H1 (cell line): Measurements from ENCODE around the gene TMEM121B. TPM values are rescaled to one million over a fixed set of nuclear protein-coding genes. Genes with fewer than 3 reads are reported as not detected.

Experiments
- CTCF ChIA-PET: fragments of 300-600 bp; sonication (Branson Sonifier 250); formaldehyde crosslinking; loops from one replicate; lab custom pipeline; 2021; ENCODE audit not compliant: partially characterized antibody; lab: Charles Lee
- POLR2A ChIA-PET: fragments of 300-600 bp; sonication (Branson Sonifier 250); formaldehyde crosslinking; loops from one replicate; lab custom pipeline; 2021; ENCODE audit warnings: inconsistent platforms; ENCODE audit not compliant: partially characterized antibody; lab: Charles Lee
- DNase-seq, 2 experiments: peaks; one replicate each; pipeline versions ENCODE4 v3.0.0 to v3.0.0-alpha.2; 2010 to 2022; ENCODE audit warnings: low spot score in 2 of 2, low read depth in 1 of 2, mixed read lengths in 1 of 2
- FAIRE-seq: peaks from 2 replicates; lab custom pipeline; 2011; peaks lifted over from hg19 to GRCh38; lab: Jason Lieb, UNC
- H2AFZ ChIP-seq: 2 replicates; pipeline ENCODE4 v1.8.1; 2012; ENCODE audit warnings: low read length, inconsistent platforms
- H2AK5ac ChIP-seq: 2 replicates; pipeline ENCODE4 v1.6.1; 2013; ENCODE audit warnings: low read depth, low read length
- H2BK120ac ChIP-seq: replicated peaks from 2 replicates; pipeline ENCODE3; 2013; ENCODE audit warnings: low read depth, low read length, inconsistent platforms
- H2BK12ac ChIP-seq: 2 replicates; pipeline ENCODE4 v1.6.1; 2013; ENCODE audit warnings: low read depth, low read length
- H2BK15ac ChIP-seq: 2 replicates; pipeline ENCODE4 v1.6.1; 2013; ENCODE audit warnings: low read length
- H2BK20ac ChIP-seq: 2 replicates; pipeline ENCODE4 v1.6.1; 2013; ENCODE audit warnings: low read length
- H2BK5ac ChIP-seq: 2 replicates; pipeline ENCODE4 v1.6.1; 2013; ENCODE audit warnings: low read depth, low read length
- H3K14ac ChIP-seq: 2 replicates; pipeline ENCODE4 v1.6.1; 2013; ENCODE audit warnings: inconsistent platforms; ENCODE audit not compliant: insufficient read length
- H3K18ac ChIP-seq: 2 replicates; pipeline ENCODE4 v1.6.1; 2013; ENCODE audit warnings: low read length; ENCODE audit errors: extremely low read depth
- H3K23ac ChIP-seq: 2 replicates; pipeline ENCODE4 v1.6.1; 2013; ENCODE audit warnings: inconsistent platforms; ENCODE audit not compliant: insufficient read length
- H3K23me2 ChIP-seq: 2 replicates; pipeline ENCODE4 v1.6.1; 2013; ENCODE audit warnings: low read depth, low read length
- H3K27ac ChIP-seq: 2 replicates; pipeline ENCODE4 v1.6.1; 2011; ENCODE audit warnings: low read depth, low read length, inconsistent platforms
- H3K27me3 ChIP-seq, 4 experiments: replicated peaks in 1 of 4; 1 replicate in 1 of 4; 2 replicates in 3 of 4; pipeline versions ENCODE4 v1.6.1 to v1.8.1; 2011 to 2013; ENCODE audit warnings: low read length in 3 of 4, mild to moderate bottlenecking in 3 of 4, inconsistent platforms in 2 of 4, mixed read lengths in 2 of 4, moderate library complexity in 1 of 4; ENCODE audit not compliant: control insufficient read depth in 3 of 4, insufficient read depth in 3 of 4; ENCODE audit errors: extremely low read depth in 1 of 4
- H3K36me3 ChIP-seq, 4 experiments: 2 replicates each; pipeline versions ENCODE4 v1.6.1 to v1.8.1; 2011 to 2013; ENCODE audit warnings: mild to moderate bottlenecking in 4 of 4, low read length in 3 of 4, moderate library complexity in 2 of 4, control low read depth in 1 of 4, inconsistent platforms in 1 of 4; ENCODE audit not compliant: insufficient read depth in 4 of 4, control insufficient read depth in 2 of 4
- H3K4ac ChIP-seq: replicated peaks from 2 replicates; pipeline ENCODE3; 2013; ENCODE audit warnings: low read length, low read depth, mixed read lengths, inconsistent platforms; ENCODE audit not compliant: insufficient read length
- H3K4me1 ChIP-seq, 4 experiments: replicated peaks in 1 of 4; 1 replicate in 1 of 4; 2 replicates in 3 of 4; pipeline versions ENCODE4 v1.6.1 to v1.8.1; 2011 to 2013; ENCODE audit warnings: low read length in 3 of 4, inconsistent platforms in 2 of 4, mixed read lengths in 1 of 4; ENCODE audit not compliant: insufficient read depth in 4 of 4, control insufficient read depth in 3 of 4
- H3K4me2 ChIP-seq, 2 experiments: 2 replicates each; pipeline versions ENCODE4 v1.6.1 to v1.8.1; 2011 to 2013; ENCODE audit warnings: low read depth in 2 of 2, low read length in 2 of 2, control low read depth in 1 of 2, inconsistent platforms in 1 of 2, mild to moderate bottlenecking in 1 of 2; ENCODE audit not compliant: insufficient read depth in 1 of 2
- H3K4me3 ChIP-seq, 4 experiments: fragments of 200-600, 300-600 bp in 1 of 4; sonication (generic), shearing (Covaris generic), sonication (Bioruptor Twin) in 1 of 4; 2 replicates each; pipeline versions ENCODE4 v1.5.1 to v1.8.1; 2011 to 2016; ENCODE audit warnings: low read length in 4 of 4, low read depth in 3 of 4, control low read depth in 2 of 4, inconsistent platforms in 2 of 4, mild to moderate bottlenecking in 2 of 4, mixed read lengths in 1 of 4, moderate library complexity in 1 of 4; ENCODE audit not compliant: insufficient read depth in 2 of 4; ENCODE audit errors: extremely low read depth in 1 of 4
- H3K56ac ChIP-seq: replicated peaks from 2 replicates; pipeline ENCODE3; 2013; ENCODE audit warnings: low read depth, mild to moderate bottlenecking, mixed read lengths, low read length, inconsistent platforms; ENCODE audit not compliant: insufficient read length
- H3K79me1 ChIP-seq: 2 replicates; pipeline ENCODE4 v1.6.1; 2013; ENCODE audit warnings: low read depth, low read length, control low read depth
- H3K79me2 ChIP-seq, 2 experiments: 2 replicates each; pipeline versions ENCODE4 v1.6.1 to v1.8.1; 2012 to 2013; ENCODE audit warnings: low read length in 2 of 2, mild to moderate bottlenecking in 2 of 2, inconsistent platforms in 1 of 2; ENCODE audit not compliant: insufficient read depth in 2 of 2, control insufficient read depth in 1 of 2
- H3K9ac ChIP-seq, 4 experiments: replicated peaks in 1 of 4; 1 replicate in 1 of 4; 2 replicates in 3 of 4; pipeline versions ENCODE4 v1.6.1 to v1.8.1; 2011 to 2013; ENCODE audit warnings: low read depth in 3 of 4, low read length in 3 of 4, control low read depth in 2 of 4, mild to moderate bottlenecking in 2 of 4, moderate library complexity in 2 of 4, inconsistent platforms in 1 of 4; ENCODE audit errors: extremely low read depth in 1 of 4
- H3K9me3 ChIP-seq, 2 experiments: 2 replicates each; pipeline versions ENCODE4 v1.6.1 to v1.8.1; 2012 to 2013; ENCODE audit warnings: mild to moderate bottlenecking in 2 of 2, moderate library complexity in 2 of 2, control low read depth in 1 of 2, inconsistent platforms in 1 of 2, low read depth in 1 of 2, low read length in 1 of 2, mixed read lengths in 1 of 2; ENCODE audit not compliant: insufficient read depth in 2 of 2
- H4K20me1 ChIP-seq, 2 experiments: replicated peaks in 1 of 2; 2 replicates each; pipeline versions ENCODE3 to v1.8.1; 2011 to 2013; ENCODE audit warnings: inconsistent platforms in 2 of 2, low read length in 2 of 2, mild to moderate bottlenecking in 1 of 2; ENCODE audit not compliant: insufficient read depth in 2 of 2, control insufficient read depth in 1 of 2
- H4K5ac ChIP-seq: 2 replicates; pipeline ENCODE4 v1.6.1; 2013; ENCODE audit warnings: low read length, low read depth, mixed read lengths, inconsistent platforms; ENCODE audit not compliant: insufficient read length
- H4K8ac ChIP-seq: 2 replicates; pipeline ENCODE4 v1.8.0; 2013; ENCODE audit warnings: mild to moderate bottlenecking, moderate library complexity, low read length, inconsistent platforms; ENCODE audit not compliant: insufficient read depth; ENCODE audit errors: extremely low read depth
- H4K91ac ChIP-seq: replicated peaks from 2 replicates; pipeline ENCODE3; 2013; ENCODE audit warnings: low read length, mixed read lengths, inconsistent platforms; ENCODE audit not compliant: insufficient read length
- CBX8 ChIP-seq: fragments of 300-800, 300-1000 bp; sonication (generic); IDR thresholded peaks from 2 replicates; pipeline ENCODE4 v1.7.1; 2016; ENCODE audit warnings: low read depth, low read length, borderline replicate concordance
- POU5F1 ChIP-seq: IDR thresholded peaks from 2 replicates; pipeline ENCODE4 v1.6.1; 2011; ENCODE audit warnings: low read depth, mild to moderate bottlenecking, low read length, moderate library complexity
- WGBS, 2 experiments: shearing (Covaris generic) in 1 of 2; methylation state at CpG; one replicate each; pipeline versions ENCODE4 v1.1.6 to v1.1.7; 2013 to 2015; ENCODE audit warnings: low lambda C conversion rate in 2 of 2, mixed read lengths in 2 of 2, inconsistent platforms in 1 of 2, low coverage in 1 of 2, missing lambda C conversion rate in 1 of 2; ENCODE audit not compliant: insufficient replicate concordance in 2 of 2, insufficient coverage in 1 of 2, insufficient read length in 1 of 2; ENCODE audit errors: extremely low coverage in 1 of 2, missing lambda C conversion rate in 1 of 2; 5-methylcytosine and 5-hydroxymethylcytosine counted together
- polyA plus RNA-seq, 7 experiments: library from polyadenylated mRNA; depleted of rRNA in 3 of 7; stranded (reverse) in 5 of 7; unstranded in 2 of 7; fragments of >200 nt in 5 of 7; fragments of 200-250 nt in 2 of 7; gene quantifications; 1 replicate in 5 of 7; 2 replicates in 1 of 7; 4 replicates in 1 of 7; pipeline versions ENCODE4 v1.2.1 to v1.2.3, GENCODE V29; 2011 to 2013; ENCODE audit warnings: missing spikeins in 2 of 7, mixed read lengths in 2 of 7
- total RNA-seq: library from RNA; stranded (reverse); fragmentation: NEBNext Ultra II Directional; extraction: Animal tissue kit (Norgen Biotek cat#: 25700); gene quantifications from 2 replicates; pipeline ENCODE4 v1.2.1, GENCODE V29; 2021

TMEM121B gene
- total and polyA plus RNA-seq, 2 of the 8 experiments (the other 6 are each of a cell fraction or from before 2014, with no cell fraction given) = 4.3 to 6.9 TPM

DNA sequence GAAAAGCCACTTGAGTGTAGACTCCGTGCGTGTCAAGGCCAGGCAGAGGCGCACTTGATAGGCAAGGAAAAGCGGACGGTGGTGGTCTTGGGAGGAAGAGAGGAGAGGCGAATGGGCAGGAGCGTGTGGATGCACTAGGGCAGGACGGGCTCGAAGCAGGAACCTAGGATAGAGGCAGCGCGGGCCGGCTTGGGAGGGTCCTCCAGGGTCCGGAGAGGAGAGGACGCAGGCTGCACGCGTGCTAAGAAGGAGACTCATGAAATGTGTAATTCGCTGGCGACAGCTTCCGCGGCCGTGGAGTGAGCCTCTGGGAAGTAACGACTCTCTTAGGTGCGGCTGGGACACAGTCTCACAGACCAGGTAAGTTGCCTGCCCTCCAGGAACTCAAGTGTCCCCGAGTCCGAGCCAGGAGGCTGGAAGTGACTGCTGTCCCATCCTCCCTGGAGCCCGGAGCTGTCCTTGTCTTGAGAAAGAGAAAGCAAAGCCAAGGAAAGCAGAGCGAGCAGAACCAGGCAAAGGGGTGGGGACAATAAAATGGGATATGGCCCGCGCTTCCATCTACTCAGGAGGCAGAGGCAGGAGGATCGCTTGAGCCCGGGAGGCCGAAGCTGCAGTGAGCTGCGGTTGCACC lies 37.2 kb downstream of the TMEM121B start:
- Histone ChIP-seq H3K79me1 (no peaks in the 10 kb centered on the region), H3K18ac (no peak overlapping the region), H2AK5ac (no peak overlapping the region), H4K91ac (no peak overlapping the region), H3K36me3 (no peaks in the 10 kb centered on the region), H4K5ac (no peak overlapping the region), H2BK20ac (no peak overlapping the region), H4K20me1 (peaks cover 2 to 7% of the 10 kb centered on the region in 2 experiments), H3K9ac (no peak overlapping the region), H3K27ac (no peak overlapping the region), H3K4me3 (peak overlapping the region in 3 of 4 experiments; percentile 36 to 94 (median 64); a peak in 5 of 8 replicates), H4K8ac (no peak overlapping the region), H2BK5ac (no peak overlapping the region), H2AFZ (no peak overlapping the region), H3K14ac (no peak overlapping the region), H3K23ac (no peak overlapping the region), H2BK120ac (no peak overlapping the region), H3K79me2 (no peaks in the 10 kb centered on the region), H2BK12ac (no peak overlapping the region), H3K4ac (no peak overlapping the region), H3K27me3 (peaks cover 9 to 32% (median 18%) of the 10 kb centered on the region in 4 experiments), H3K4me2 (peak overlapping the region; percentile 85 to 92; a peak in 2 of 4 replicates), H3K56ac (no peak overlapping the region), H3K23me2 (peaks cover 10% of the 10 kb centered on the region; the same call in 1 of the 2 replicates), H3K4me1 (peaks cover 0 to 3% (median 2%) of the 10 kb centered on the region in 4 experiments; a peak in 4 of 7 replicates), H2BK15ac (no peak overlapping the region; the same call in 1 of the 2 replicates), H3K9me3 (no peaks in the 10 kb centered on the region)
- CTCF ChIA-PET = interaction anchor here (0.6 to 1.5 kb wide), 6 partner anchors 8 to 699 kb away, joined by 3 to 4 read pairs (median 3); no protein-coding TSS in a partner anchor
- 88% methylated on average over 33 of the region's 33 CpGs; no CpG with 5 or more reads in 1 of the 2 experiments for WGBS, 2 experiments
- FAIRE-seq (no peak), DNase-seq (no peak)
- POLR2A ChIA-PET = no interaction called here
- TF ChIP-seq CBX8 (no peak), POU5F1 (no peak)
